ENCODE results near the gene RGMA. TPM values are rescaled to one million over a fixed set of nuclear protein-coding genes. Genes with fewer than 3 reads are reported as not detected.

Gene RGMA
- total RNA-seq, 1 donor from 2014 or later, result 21.6 TPM

GRCh38 chr15:93029836-93030429 is 59.1 kb downstream of the RGMA start:
- peak in 1 of 2 donors; percentile 87 for DNase-seq (ENCODE audit: extremely low spot score in 2 of 2)
- no peaks in the 10 kb centered on the region for H3K27me3 ChIP-seq
- peaks cover 0 to 16% of the 10 kb centered on the region in 2 donors for H3K36me3 ChIP-seq
- intact Hi-C loops (cut with DNase I), result loop anchor here (5.0 to 10.0 kb wide), 2 partner anchors 955 to 1087 kb away; no protein-coding TSS in a partner anchor
- peak overlapping the region; percentile 79 for H3K27ac ChIP-seq
- no peaks in the 10 kb centered on the region for H3K9me3 ChIP-seq
- H3K4me3 ChIP-seq, result no peak overlapping the region
- TF ChIP-seq CTCF (IDR thresholded peaks at IDR 0.05) (no peak), POLR2AphosphoS5 (IDR thresholded peaks at IDR 0.05; ENCODE audit: insufficient read depth in 1 of 2, low read depth in 1 of 2) (no peak), POLR2A (IDR thresholded peaks at IDR 0.05) (no peak)
- H3K4me1 ChIP-seq, result peaks cover 49% of the 10 kb centered on the region

GRCh38 chr15:93029214-93029835 is 59.7 kb downstream of the RGMA start:
- TF ChIP-seq POLR2AphosphoS5 (IDR thresholded peaks at IDR 0.05; ENCODE audit: insufficient read depth in 1 of 2, low read depth in 1 of 2), result no peak
- TF ChIP-seq POLR2A (IDR thresholded peaks at IDR 0.05), result no peak
- TF ChIP-seq CTCF (IDR thresholded peaks at IDR 0.05), result no peak
- peaks cover 0 to 22% of the 10 kb centered on the region in 2 donors for H3K36me3 ChIP-seq
- intact Hi-C loops (cut with DNase I), result no loop called here
- H3K27ac ChIP-seq, result peak overlapping the region; percentile 79
- no peaks in the 10 kb centered on the region for H3K9me3 ChIP-seq
- DNase-seq (ENCODE audit: extremely low spot score in 2 of 2), result peak in 1 of 2 donors; percentile 92
- H3K4me3 ChIP-seq, result peak overlapping the region in 1 of 2 donors; percentile 2
- H3K27me3 ChIP-seq, result no peaks in the 10 kb centered on the region
- H3K4me1 ChIP-seq, result peaks cover 49% of the 10 kb centered on the region

DNA sequence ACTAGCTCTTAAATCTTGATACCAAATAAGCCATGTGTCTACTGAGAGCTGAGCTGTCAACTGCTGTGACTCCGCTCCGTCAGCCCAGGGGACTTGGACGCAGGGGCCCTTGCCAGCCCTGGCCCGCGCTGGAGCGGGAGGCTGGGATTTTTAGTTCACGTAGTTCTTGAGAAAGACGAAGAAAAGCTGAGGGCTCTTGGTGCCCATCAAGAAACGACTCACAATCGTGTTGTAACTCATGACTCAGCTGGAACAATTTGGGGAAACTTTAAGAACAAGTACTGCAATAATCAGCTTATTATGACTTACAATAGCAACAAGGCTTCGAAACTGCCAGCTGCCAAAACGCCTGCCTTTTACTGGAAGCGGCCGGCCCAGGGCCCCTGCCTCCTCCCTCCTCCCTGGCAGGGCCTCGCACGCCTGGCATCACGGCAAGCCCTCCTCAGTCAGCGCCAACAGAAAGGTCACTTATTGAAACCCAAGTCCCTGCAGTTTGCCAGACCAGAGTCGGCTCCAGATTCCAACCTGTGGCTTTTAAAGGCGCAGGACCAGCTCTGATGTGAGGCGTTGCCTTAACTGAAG is 60.3 kb downstream of the RGMA start:
- H3K9me3 ChIP-seq, result no peaks in the 10 kb centered on the region
- peak in 1 of 2 donors; percentile 95 for DNase-seq (ENCODE audit: extremely low spot score in 2 of 2)
- intact Hi-C loops (cut with DNase I), result no loop called here
- H3K4me3 ChIP-seq, result peak overlapping the region in 1 of 2 donors; percentile 2
- H3K27ac ChIP-seq, result peak overlapping the region; percentile 79
- peak; percentile 79 for TF ChIP-seq POLR2AphosphoS5 (IDR thresholded peaks at IDR 0.05; ENCODE audit: insufficient read depth in 1 of 2, low read depth in 1 of 2)
- no peak for TF ChIP-seq CTCF (IDR thresholded peaks at IDR 0.05)
- TF ChIP-seq POLR2A (IDR thresholded peaks at IDR 0.05), result no peak
- peaks cover 0 to 26% of the 10 kb centered on the region in 2 donors for H3K36me3 ChIP-seq
- no peaks in the 10 kb centered on the region for H3K27me3 ChIP-seq
- peaks cover 49% of the 10 kb centered on the region for H3K4me1 ChIP-seq

DNA sequence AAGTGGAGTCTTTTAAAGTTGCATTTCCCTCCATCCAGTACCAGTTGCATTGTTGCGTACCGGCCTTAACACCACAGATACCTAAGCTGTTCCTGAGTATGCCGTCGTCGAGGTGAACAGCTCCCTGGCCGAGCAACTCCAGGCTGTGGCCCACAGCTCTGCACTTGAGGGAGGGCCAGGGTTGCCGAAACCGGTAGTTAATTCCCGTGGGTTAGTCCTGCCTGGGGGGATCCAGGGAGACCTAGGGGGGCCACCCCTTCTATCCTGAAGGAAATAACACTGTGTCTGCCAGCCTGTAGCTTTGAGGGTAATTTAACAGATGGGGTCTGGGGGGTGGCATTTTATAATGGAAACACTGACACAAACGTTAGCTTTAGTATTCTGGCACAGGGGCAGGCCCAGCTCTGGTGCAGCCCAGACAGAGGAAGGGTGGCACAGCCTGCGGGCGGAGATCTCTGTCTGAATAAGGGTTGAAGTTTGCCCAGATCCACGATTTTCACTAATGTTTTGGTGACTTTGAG is 60.8 kb downstream of the RGMA start:
- Histone ChIP-seq H3K4me1 (peaks cover 49% of the 10 kb centered on the region), H3K36me3 (peaks cover 0 to 31% of the 10 kb centered on the region in 2 donors), H3K9me3 (no peaks in the 10 kb centered on the region), H3K4me3 (peak overlapping the region in 1 of 2 donors; percentile 2), H3K27me3 (no peaks in the 10 kb centered on the region), H3K27ac (peak overlapping the region; percentile 79)
- DNase-seq (ENCODE audit: extremely low spot score in 2 of 2), result no peak
- no peak for TF ChIP-seq CTCF (IDR thresholded peaks at IDR 0.05)
- TF ChIP-seq POLR2A (IDR thresholded peaks at IDR 0.05), result no peak
- TF ChIP-seq POLR2AphosphoS5 (IDR thresholded peaks at IDR 0.05; ENCODE audit: insufficient read depth in 1 of 2, low read depth in 1 of 2), result no peak
- intact Hi-C loops (cut with DNase I), result no loop called here

Measured in vagina (tissue), 2 donors.